Activated naive CD8-positive, alpha-beta T cell treated with anti-CD3 and anti-CD28 coated beads, Interleukin-2, amount 10 ng/mL, durations not matched to agents 7 days and 5 days (primary cell): ENCODE data around the gene DNAJB14. TPM values are rescaled to one million over a fixed set of nuclear protein-coding genes. Genes with fewer than 3 reads are reported as not detected.

ENCODE experiments used
- ATAC-seq: fragments of 150-1000 bp; cut with Tn5 transposase; one replicate; pipeline ENCODE4 v1.10.0; 2021; ENCODE audit warnings: low read depth, moderate library complexity
- POLR2A ChIA-PET: fragments of 350-600 bp; sonication (Branson Sonifier 250); formaldehyde crosslinking; loops from one replicate; lab custom pipeline; 2021; ENCODE audit warnings: antibody characterized with exemption; lab: Charles Lee
- DNase-seq: peaks from one replicate; pipeline ENCODE4 v3.0.0; 2021
- H3K27ac Mint-ChIP-seq: one replicate; pipeline ENCODE4 v1.8.0; 2022; ENCODE audit warnings: mild to moderate bottlenecking, mixed read lengths
- H3K27me3 Mint-ChIP-seq: one replicate; pipeline ENCODE4 v1.8.0; 2022; ENCODE audit warnings: mild to moderate bottlenecking, moderate library complexity, mixed read lengths
- H3K36me3 Mint-ChIP-seq: one replicate; pipeline ENCODE4 v1.8.0; 2021; ENCODE audit warnings: mild to moderate bottlenecking, mixed read lengths
- H3K4me1 Mint-ChIP-seq: one replicate; pipeline ENCODE4 v1.8.0; 2021; ENCODE audit warnings: mixed read lengths
- H3K4me3 Mint-ChIP-seq: one replicate; pipeline ENCODE4 v1.8.0; 2022; ENCODE audit warnings: mild to moderate bottlenecking, moderate library complexity, mixed read lengths
- H3K9me3 Mint-ChIP-seq: one replicate; pipeline ENCODE4 v1.8.0; 2021; ENCODE audit warnings: mixed read lengths
- total RNA-seq, 2 experiments: library from RNA; stranded (reverse); gene quantifications; one replicate each; pipeline ENCODE4 v1.2.3, GENCODE V29; 2021

The DNAJB14 gene
- total RNA-seq, 2 experiments from 2014 or later, result 61.6 to 76.0 TPM

GRCh38 chr4:99879458-99879857 lies 67.0 kb downstream of the DNAJB14 start:
- Mint-ChIP-seq H3K36me3 (peaks cover 18% of the 10 kb centered on the region), H3K27ac (no peak overlapping the region), H3K9me3 (no peaks in the 10 kb centered on the region), H3K4me1 (no peaks in the 10 kb centered on the region), H3K4me3 (no peak overlapping the region), H3K27me3 (no peaks in the 10 kb centered on the region)
- POLR2A ChIA-PET, result no interaction called here
- no peak for ATAC-seq
- DNase-seq, result no peak

GRCh38 chr4:99878604-99879003 lies 67.8 kb downstream of the DNAJB14 start:
- DNase-seq (no peak), ATAC-seq (no peak)
- H3K27me3 Mint-ChIP-seq, result no peaks in the 10 kb centered on the region
- H3K9me3 Mint-ChIP-seq, result no peaks in the 10 kb centered on the region
- H3K4me1 Mint-ChIP-seq, result no peaks in the 10 kb centered on the region
- no peak overlapping the region for H3K4me3 Mint-ChIP-seq
- POLR2A ChIA-PET, result no interaction called here
- peaks cover 23% of the 10 kb centered on the region for H3K36me3 Mint-ChIP-seq
- H3K27ac Mint-ChIP-seq, result no peak overlapping the region

- no peak for DNase-seq
- no peak overlapping the region for H3K4me3 Mint-ChIP-seq
- H3K4me1 Mint-ChIP-seq, result peaks cover 3% of the 10 kb centered on the region
- no peaks in the 10 kb centered on the region for H3K9me3 Mint-ChIP-seq
- no peak for ATAC-seq
- POLR2A ChIA-PET, result no interaction called here
- no peak overlapping the region for H3K27ac Mint-ChIP-seq
- peaks cover 33% of the 10 kb centered on the region for H3K36me3 Mint-ChIP-seq
- no peaks in the 10 kb centered on the region for H3K27me3 Mint-ChIP-seq
Observed at GRCh38 chr4:99876946-99877345, 69.5 kb downstream of the DNAJB14 start.

DNA sequence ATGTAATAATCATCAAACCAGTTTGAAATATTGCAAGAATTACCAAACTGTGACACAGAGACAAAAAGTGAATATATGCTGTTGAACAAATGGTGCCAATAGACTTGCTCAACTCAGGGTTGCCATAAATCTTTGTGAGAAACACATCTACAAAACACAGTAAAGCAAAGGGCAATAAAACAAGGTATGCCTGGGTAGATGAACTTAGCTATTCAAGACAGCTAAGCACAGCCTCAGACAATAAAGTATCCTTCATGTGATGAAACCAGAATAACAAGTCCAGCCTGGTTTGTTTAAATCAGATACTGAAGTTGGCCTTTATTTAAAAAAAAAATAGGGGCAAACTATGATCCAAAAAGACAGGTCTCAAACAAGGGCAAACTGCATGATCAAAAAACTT lies 71.3 kb downstream of the DNAJB14 start:
- no peak overlapping the region for H3K27ac Mint-ChIP-seq
- H3K4me3 Mint-ChIP-seq, result no peak overlapping the region
- POLR2A ChIA-PET, result no interaction called here
- DNase-seq, result no peak
- no peaks in the 10 kb centered on the region for H3K9me3 Mint-ChIP-seq
- H3K4me1 Mint-ChIP-seq, result peaks cover 3% of the 10 kb centered on the region
- ATAC-seq, result no peak
- no peaks in the 10 kb centered on the region for H3K27me3 Mint-ChIP-seq
- peaks cover 39% of the 10 kb centered on the region for H3K36me3 Mint-ChIP-seq

DNA sequence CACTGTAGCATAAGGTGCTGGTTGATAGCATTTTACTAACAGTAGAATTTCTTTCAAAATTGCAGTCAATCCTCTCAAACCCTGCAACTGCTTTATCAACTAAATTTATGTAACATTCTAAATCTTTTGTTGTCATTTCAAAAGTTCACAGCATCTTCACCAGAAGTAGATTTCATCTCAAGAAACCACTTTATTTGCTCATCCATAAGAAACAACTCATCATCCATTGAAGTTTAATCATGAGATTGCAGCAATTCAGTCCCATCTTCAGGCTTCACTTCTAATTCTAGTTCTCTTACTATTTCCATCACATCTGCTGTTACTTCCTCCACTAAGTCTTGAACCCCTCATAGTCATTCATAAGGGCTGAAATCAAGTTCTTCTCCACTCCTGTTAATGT lies 73.8 kb downstream of the DNAJB14 start:
- no peak for ATAC-seq
- H3K4me1 Mint-ChIP-seq, result peaks cover 3% of the 10 kb centered on the region
- no peak for DNase-seq
- peaks cover 43% of the 10 kb centered on the region for H3K36me3 Mint-ChIP-seq
- no peaks in the 10 kb centered on the region for H3K27me3 Mint-ChIP-seq
- H3K27ac Mint-ChIP-seq, result no peak overlapping the region
- no peak overlapping the region for H3K4me3 Mint-ChIP-seq
- H3K9me3 Mint-ChIP-seq, result no peaks in the 10 kb centered on the region
- POLR2A ChIA-PET, result no interaction called here

GRCh38 chr4:99868126-99868596 lies 78.3 kb downstream of the DNAJB14 start:
- ATAC-seq, result no peak
- Mint-ChIP-seq H3K27me3 (no peaks in the 10 kb centered on the region), H3K27ac (no peak overlapping the region), H3K9me3 (no peaks in the 10 kb centered on the region), H3K4me3 (no peak overlapping the region), H3K4me1 (peaks cover 5% of the 10 kb centered on the region), H3K36me3 (peaks cover 39% of the 10 kb centered on the region)
- POLR2A ChIA-PET, result no interaction called here
- DNase-seq, result no peak

DNA sequence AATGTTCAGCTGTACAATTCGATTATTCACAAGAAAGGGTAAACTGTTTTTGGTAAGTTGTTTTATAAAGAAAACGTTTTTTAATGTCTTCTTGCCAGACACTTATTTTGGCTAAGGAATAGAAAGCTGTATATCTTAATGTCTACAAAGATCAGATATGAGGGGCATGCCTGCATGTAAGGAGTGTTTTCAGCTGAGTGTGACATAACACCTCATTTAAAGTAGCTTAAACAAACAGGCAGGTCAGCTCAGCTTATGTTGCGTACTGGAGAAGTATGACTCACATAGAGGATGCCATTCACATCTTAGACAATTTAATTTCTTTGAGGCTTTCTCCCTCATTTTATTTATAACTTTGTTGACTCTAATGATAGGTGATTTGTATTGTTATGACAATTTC lies 82.6 kb downstream of the DNAJB14 start:
- Mint-ChIP-seq H3K4me1 (peaks cover 17% of the 10 kb centered on the region), H3K36me3 (peaks cover 23% of the 10 kb centered on the region), H3K27me3 (no peaks in the 10 kb centered on the region), H3K9me3 (no peaks in the 10 kb centered on the region), H3K4me3 (no peak overlapping the region), H3K27ac (no peak overlapping the region)
- POLR2A ChIA-PET, result no interaction called here
- ATAC-seq (no peak), DNase-seq (no peak)

DNA sequence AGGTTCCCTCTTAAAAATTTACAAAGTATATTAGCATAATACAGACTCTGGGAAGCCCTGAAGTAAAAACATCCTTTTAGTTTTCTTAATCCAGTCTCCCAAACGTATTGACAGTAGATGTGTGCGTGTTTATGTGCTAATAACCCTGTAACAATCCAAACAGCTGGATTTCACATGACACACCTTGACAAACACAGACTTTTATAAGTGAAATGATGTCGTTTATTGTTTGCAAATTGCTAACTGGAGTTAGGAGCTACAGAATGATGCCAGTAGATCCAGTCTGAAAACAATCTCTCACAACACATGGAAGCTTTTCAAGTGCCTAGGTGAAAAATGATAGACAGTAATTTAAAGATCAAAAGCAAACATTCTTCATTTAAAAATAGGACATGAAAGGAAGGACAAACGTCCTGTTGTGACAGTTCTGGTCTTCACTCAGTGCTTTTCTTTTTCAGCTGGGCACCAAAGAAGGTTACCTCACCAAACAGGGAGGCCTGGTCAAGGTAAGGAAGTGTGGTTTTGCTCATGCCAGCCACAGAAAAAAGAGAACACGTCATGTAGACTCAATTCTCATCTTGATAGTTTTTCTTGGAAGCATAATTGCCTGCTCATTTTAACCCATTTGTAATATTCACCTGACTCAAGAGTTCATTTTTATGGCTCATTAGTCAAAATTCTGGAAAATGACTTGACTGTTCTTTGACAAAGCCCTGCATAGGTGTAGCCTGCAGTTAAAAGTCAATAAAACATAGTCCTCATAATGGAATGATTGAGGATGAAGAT lies 85.1 kb downstream of the DNAJB14 start:
- H3K27ac Mint-ChIP-seq, result peak overlapping the region; percentile 64
- peak overlapping the region; percentile 40 for H3K4me3 Mint-ChIP-seq
- POLR2A ChIA-PET, result interaction anchor here (2.1 kb wide), 1 partner anchor 45 kb away, joined by 8 read pairs; the partner anchor contains the start of gene DAPP1
- H3K36me3 Mint-ChIP-seq, result peaks cover 27% of the 10 kb centered on the region
- no peaks in the 10 kb centered on the region for H3K27me3 Mint-ChIP-seq
- no peaks in the 10 kb centered on the region for H3K9me3 Mint-ChIP-seq
- ATAC-seq, result peak; percentile 55
- peaks cover 29% of the 10 kb centered on the region for H3K4me1 Mint-ChIP-seq
- no peak for DNase-seq

DNA sequence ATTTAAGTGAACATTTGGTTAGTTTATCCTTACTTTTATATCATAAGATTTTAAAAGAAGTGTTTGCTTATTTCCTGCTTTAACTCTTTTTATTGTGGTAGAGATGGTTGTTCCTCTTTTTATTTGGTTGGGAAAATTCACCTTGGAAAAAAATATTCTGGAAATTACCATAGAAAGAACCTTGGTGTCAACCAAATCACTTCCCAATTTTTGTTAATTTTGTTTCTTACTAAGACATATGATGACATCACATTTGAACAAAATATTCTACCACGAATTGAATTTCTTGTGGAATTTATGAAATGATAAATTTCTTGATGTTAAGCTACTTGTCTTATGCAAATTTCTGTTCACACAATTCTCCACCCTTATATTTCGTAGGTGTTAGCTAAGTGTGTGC lies 85.9 kb downstream of the DNAJB14 start:
- H3K36me3 Mint-ChIP-seq, result peaks cover 28% of the 10 kb centered on the region
- no peak for ATAC-seq
- no peaks in the 10 kb centered on the region for H3K9me3 Mint-ChIP-seq
- POLR2A ChIA-PET, result interaction anchor here (2.1 kb wide), 1 partner anchor 44 kb away, joined by 8 read pairs; the partner anchor contains the start of gene DAPP1
- no peak overlapping the region for H3K27ac Mint-ChIP-seq
- H3K27me3 Mint-ChIP-seq, result no peaks in the 10 kb centered on the region
- peaks cover 35% of the 10 kb centered on the region for H3K4me1 Mint-ChIP-seq
- H3K4me3 Mint-ChIP-seq, result no peak overlapping the region
- DNase-seq, result no peak

- DNase-seq, result no peak
- peaks cover 43% of the 10 kb centered on the region for H3K4me1 Mint-ChIP-seq
- peaks cover 35% of the 10 kb centered on the region for H3K36me3 Mint-ChIP-seq
- H3K27ac Mint-ChIP-seq, result peak overlapping the region; percentile 23
- H3K9me3 Mint-ChIP-seq, result no peaks in the 10 kb centered on the region
- no peak for ATAC-seq
- POLR2A ChIA-PET, result no interaction called here
- H3K4me3 Mint-ChIP-seq, result no peak overlapping the region
- no peaks in the 10 kb centered on the region for H3K27me3 Mint-ChIP-seq
Observed at GRCh38 chr4:99859618-99860017, 86.8 kb downstream of the DNAJB14 start.

DNA sequence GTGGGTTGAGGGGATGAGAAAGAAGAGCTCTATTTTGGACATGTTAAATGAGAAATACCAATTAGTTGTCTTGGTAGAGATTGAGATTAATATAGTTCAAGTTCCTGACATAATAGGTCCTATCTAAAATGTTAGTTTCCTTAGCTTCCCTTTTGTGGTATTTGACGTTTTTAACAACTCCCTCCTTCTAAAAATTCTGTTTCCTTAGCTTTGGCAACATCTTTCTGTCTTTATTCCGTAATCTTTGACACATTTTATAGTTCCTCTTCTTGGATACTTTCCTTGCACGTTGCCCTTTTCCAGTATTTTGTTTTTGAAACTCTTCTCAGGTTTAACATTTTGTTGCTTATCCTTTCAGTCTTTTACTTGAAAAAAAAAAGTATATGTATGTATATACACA lies 89.1 kb downstream of the DNAJB14 start:
- Mint-ChIP-seq H3K27me3 (no peaks in the 10 kb centered on the region), H3K4me3 (no peak overlapping the region), H3K36me3 (peaks cover 48% of the 10 kb centered on the region), H3K27ac (no peak overlapping the region), H3K9me3 (no peaks in the 10 kb centered on the region), H3K4me1 (peaks cover 47% of the 10 kb centered on the region)
- ATAC-seq, result no peak
- DNase-seq, result no peak
- POLR2A ChIA-PET, result interaction anchor here (0.9 to 3.0 kb wide), 2 partner anchors 41 to 294 kb away, joined by 3 to 18 read pairs; partner anchors contain the start of genes DAPP1 and TRMT10A

DNA sequence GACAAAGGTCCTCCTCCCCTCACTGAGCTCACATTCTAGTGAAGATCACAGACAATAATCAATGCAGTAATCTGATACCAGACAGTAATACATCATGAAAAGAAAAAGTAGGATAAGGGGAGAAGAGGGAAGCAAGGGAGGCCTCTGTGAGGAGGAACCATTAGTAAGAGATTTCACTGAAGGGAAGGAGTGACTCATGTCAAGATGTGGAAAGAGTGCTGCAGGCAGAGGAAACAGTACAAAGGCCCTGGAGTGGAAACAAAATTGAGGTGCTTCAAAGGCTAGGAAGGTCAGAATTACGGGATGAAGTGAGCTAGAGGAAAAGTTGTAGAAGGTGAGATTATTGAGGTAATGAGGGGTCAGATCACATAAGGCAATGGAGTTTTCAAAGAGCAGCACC lies 90.3 kb downstream of the DNAJB14 start:
- peaks cover 45% of the 10 kb centered on the region for H3K4me1 Mint-ChIP-seq
- peak overlapping the region; percentile 89 for H3K27ac Mint-ChIP-seq
- H3K27me3 Mint-ChIP-seq, result no peaks in the 10 kb centered on the region
- ATAC-seq (peak; percentile 68), DNase-seq (no peak)
- no peaks in the 10 kb centered on the region for H3K9me3 Mint-ChIP-seq
- peak overlapping the region; percentile 55 for H3K4me3 Mint-ChIP-seq
- H3K36me3 Mint-ChIP-seq, result peaks cover 48% of the 10 kb centered on the region
- POLR2A ChIA-PET, result interaction anchor here (1.8 to 3.0 kb wide), 2 partner anchors 38 to 40 kb away, joined by 5 to 18 read pairs; partner anchors contain the start of genes DAPP1 and LAMTOR3

DNA sequence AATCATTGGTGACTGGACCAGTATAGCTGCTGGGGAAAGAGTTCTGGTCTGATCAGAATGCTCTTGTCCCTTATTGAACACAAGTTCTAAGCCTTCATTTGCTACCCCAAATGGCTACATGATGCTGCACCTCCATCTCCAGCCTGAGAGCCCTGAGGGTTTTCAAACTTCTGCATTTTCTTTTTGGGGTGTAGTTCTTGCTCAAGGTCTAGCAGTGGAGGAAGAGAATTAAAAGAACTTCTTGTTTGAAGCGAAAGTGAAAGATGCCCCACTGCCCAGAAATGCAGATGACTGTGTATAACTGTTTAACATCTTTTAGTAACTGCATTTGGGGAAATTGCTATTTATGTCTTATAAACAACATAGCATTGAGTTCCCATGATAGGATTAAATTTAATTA lies 90.7 kb downstream of the DNAJB14 start:
- Mint-ChIP-seq H3K4me1 (peaks cover 48% of the 10 kb centered on the region), H3K36me3 (peaks cover 48% of the 10 kb centered on the region), H3K27me3 (no peaks in the 10 kb centered on the region), H3K27ac (peak overlapping the region; percentile 75), H3K4me3 (peak overlapping the region; percentile 60), H3K9me3 (no peaks in the 10 kb centered on the region)
- DNase-seq (no peak), ATAC-seq (peak; percentile 60)
- POLR2A ChIA-PET, result interaction anchor here (1.8 to 3.0 kb wide), 2 partner anchors 38 to 39 kb away, joined by 5 to 18 read pairs; partner anchors contain the start of genes DAPP1 and LAMTOR3

GRCh38 chr4:99853999-99854398 lies 92.4 kb downstream of the DNAJB14 start:
- Mint-ChIP-seq H3K9me3 (no peaks in the 10 kb centered on the region), H3K36me3 (peaks cover 46% of the 10 kb centered on the region)
- POLR2A ChIA-PET, result interaction anchor here (1.3 kb wide), 2 partner anchors 38 to 92 kb away, joined by 3 to 4 read pairs; partner anchors contain the start of genes DAPP1 and DNAJB14

More at GRCh38 chr4:99853999-99854398, 92.4 kb downstream of the DNAJB14 start:
- Mint-ChIP-seq H3K27ac (no peak overlapping the region), H3K4me3 (no peak overlapping the region), H3K27me3 (no peaks in the 10 kb centered on the region), H3K4me1 (peaks cover 46% of the 10 kb centered on the region)
- DNase-seq (no peak), ATAC-seq (no peak)
